ENCODE results near the gene PHACTR2. TPM values are rescaled to one million over a fixed set of nuclear protein-coding genes. Genes with fewer than 3 reads are reported as not detected.
"Not testable (repeated sequence)": the region's sequence is repeated elsewhere in the genome, so short reads cannot be mapped to it uniquely, and the experiment has no call there.

Gene PHACTR2
- total RNA-seq, 4 donors from 2014 or later = 76.2 to 110 (median 98.2) TPM

GRCh38 chr6:143775336-143775735, 97.6 kb downstream of the PHACTR2 start:
- TF ChIP-seq CTCF (IDR thresholded peaks at IDR 0.05) (no peak), EP300 (IDR thresholded peaks at IDR 0.05) (no peak), POLR2A (IDR thresholded peaks at IDR 0.05) (no peak)
- no peak overlapping the region for H3K27ac ChIP-seq
- H3K36me3 ChIP-seq = peaks cover 0 to 28% (median 0%) of the 10 kb centered on the region in 3 donors
- no peak overlapping the region for H3K4me3 ChIP-seq
- H3K9me3 ChIP-seq = no peaks in the 10 kb centered on the region
- peaks cover 0 to 23% (median 0%) of the 10 kb centered on the region in 4 donors for H3K4me1 ChIP-seq
- DNase-seq (ENCODE audit: low spot score in 2 of 2) = no peak
- WGBS, 2 donors = 76 to 83% methylated on average over 6 of the region's 6 CpGs
- H3K27me3 ChIP-seq = no peaks in the 10 kb centered on the region

DNA sequence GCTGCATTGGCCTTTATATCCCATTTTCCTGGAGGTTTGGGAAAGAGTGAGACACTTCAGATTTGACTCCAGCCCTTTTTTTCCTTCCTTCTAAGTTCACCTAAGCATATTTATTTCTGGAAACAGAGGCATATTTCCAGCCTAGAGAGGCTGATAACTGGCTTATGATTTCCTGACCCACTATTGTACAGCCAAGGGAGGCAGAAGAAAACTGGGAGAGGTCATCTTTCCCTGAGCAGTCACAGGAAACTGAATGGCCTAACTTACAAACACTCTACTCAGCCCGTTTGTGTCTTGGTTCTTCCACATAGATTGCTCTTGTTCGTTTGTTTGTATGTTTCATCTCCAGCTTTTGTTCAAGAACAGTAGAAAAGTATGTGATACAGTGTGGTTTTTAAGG, 101.2 kb downstream of the PHACTR2 start:
- no peaks in the 10 kb centered on the region for H3K9me3 ChIP-seq
- H3K4me3 ChIP-seq = no peak overlapping the region
- no peak for DNase-seq (ENCODE audit: low spot score in 2 of 2)
- no peaks in the 10 kb centered on the region for H3K27me3 ChIP-seq
- 61 to 64% methylated on average over 2 of the region's 2 CpGs for WGBS, 2 donors
- peaks cover 0 to 42% (median 0%) of the 10 kb centered on the region in 3 donors for H3K36me3 ChIP-seq
- peaks cover 0 to 14% (median 0%) of the 10 kb centered on the region in 4 donors for H3K4me1 ChIP-seq
- no peak overlapping the region for H3K27ac ChIP-seq
- TF ChIP-seq POLR2A (IDR thresholded peaks at IDR 0.05) (no peak), EP300 (IDR thresholded peaks at IDR 0.05) (no peak), CTCF (IDR thresholded peaks at IDR 0.05) (no peak)

DNA sequence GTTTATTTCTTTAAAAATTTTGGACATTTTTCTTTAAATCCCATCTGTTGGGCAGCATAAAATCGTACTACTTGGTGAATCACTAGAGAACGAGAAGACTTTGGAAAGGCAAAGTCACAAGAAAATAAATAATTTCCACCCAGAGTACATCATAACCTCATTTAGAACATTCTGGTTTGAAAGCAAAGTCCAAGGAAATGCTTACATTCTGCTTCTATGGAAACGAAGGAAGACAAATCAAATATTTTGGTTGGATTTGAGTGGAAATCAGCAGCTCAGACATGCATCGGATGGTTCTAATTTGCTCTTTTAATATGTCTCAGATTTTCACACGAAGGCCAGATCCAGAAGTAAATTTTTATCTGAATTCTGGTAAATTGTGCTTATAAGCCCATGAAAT, 104.7 kb downstream of the PHACTR2 start:
- Histone ChIP-seq H3K36me3 (peaks cover 0 to 60% (median 0%) of the 10 kb centered on the region in 3 donors), H3K27ac (peak overlapping the region in 1 of 4 donors; percentile 13), H3K9me3 (peaks cover 0 to 18% (median 0%) of the 10 kb centered on the region in 4 donors), H3K27me3 (no peaks in the 10 kb centered on the region), H3K4me3 (no peak overlapping the region), H3K4me1 (peaks cover 0 to 5% (median 0%) of the 10 kb centered on the region in 4 donors)
- TF ChIP-seq CTCF (IDR thresholded peaks at IDR 0.05) (no peak), EP300 (IDR thresholded peaks at IDR 0.05) (no peak), POLR2A (IDR thresholded peaks at IDR 0.05) (no peak)
- WGBS, 2 donors = 62 to 65% methylated on average over 5 of the region's 5 CpGs
- DNase-seq (ENCODE audit: low spot score in 2 of 2) = no peak

GRCh38 chr6:143783077-143783476, 105.3 kb downstream of the PHACTR2 start:
- WGBS, 2 donors = 79 to 84% methylated on average over 3 of the region's 3 CpGs
- Histone ChIP-seq H3K27me3 (no peaks in the 10 kb centered on the region), H3K4me3 (no peak overlapping the region), H3K4me1 (peaks cover 0 to 5% (median 0%) of the 10 kb centered on the region in 4 donors), H3K27ac (no peak overlapping the region), H3K36me3 (peaks cover 0 to 56% (median 0%) of the 10 kb centered on the region in 3 donors), H3K9me3 (peaks cover 0 to 18% (median 0%) of the 10 kb centered on the region in 4 donors)
- TF ChIP-seq CTCF (IDR thresholded peaks at IDR 0.05) (no peak), EP300 (IDR thresholded peaks at IDR 0.05) (no peak)
- DNase-seq (ENCODE audit: low spot score in 2 of 2) = no peak

DNA sequence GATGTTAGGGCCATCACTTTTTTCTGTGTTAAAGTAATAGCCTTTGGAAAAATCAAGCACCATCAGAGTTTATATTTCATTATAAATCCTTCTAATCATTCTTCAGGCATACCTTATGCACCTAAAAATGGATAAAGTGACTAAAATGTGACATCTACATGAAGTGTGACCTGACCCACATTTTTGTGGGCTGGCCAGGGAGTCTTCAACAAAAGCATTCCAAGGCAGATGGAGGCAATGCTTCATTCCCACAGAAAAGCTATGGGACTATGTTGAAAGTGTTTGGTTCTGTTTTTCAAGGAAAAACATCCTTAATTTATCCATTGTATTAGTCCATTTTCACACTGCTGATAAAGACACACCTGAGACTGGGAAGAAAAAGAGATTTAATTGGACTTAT, 106.6 kb downstream of the PHACTR2 start:
- Histone ChIP-seq H3K4me1 (peaks cover 0 to 5% (median 0%) of the 10 kb centered on the region in 4 donors), H3K9me3 (peaks cover 0 to 18% (median 0%) of the 10 kb centered on the region in 4 donors), H3K4me3 (no peak overlapping the region), H3K36me3 (peaks cover 0 to 62% (median 0%) of the 10 kb centered on the region in 3 donors), H3K27ac (no peak overlapping the region), H3K27me3 (no peaks in the 10 kb centered on the region)
- no peak for TF ChIP-seq CTCF (IDR thresholded peaks at IDR 0.05)
- TF ChIP-seq POLR2A (IDR thresholded peaks at IDR 0.05) = no peak
- no peak for TF ChIP-seq EP300 (IDR thresholded peaks at IDR 0.05)
- DNase-seq (ENCODE audit: low spot score in 2 of 2) = no peak

DNA sequence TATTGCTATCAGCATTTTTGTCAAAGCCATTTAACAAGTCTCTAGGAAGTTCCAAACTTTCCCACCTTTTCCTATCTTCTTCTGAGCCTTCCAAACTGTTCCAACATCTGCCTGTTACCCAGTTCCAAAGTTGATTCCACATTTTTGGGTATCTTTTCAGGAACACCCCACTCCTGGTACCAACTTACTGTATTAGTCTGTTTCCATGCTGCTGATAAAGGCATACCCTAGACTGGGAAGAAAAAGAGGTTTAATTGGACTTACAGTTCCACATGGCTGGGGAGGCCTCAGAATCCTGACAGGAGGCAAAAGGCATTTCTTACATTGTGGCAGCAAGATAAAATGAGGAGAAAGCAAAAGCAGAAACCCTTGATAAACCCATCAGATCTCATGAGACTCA, 108.6 kb downstream of the PHACTR2 start:
- DNase-seq (ENCODE audit: low spot score in 2 of 2); H3K27ac ChIP-seq; H3K4me1 ChIP-seq; H3K4me3 ChIP-seq; H3K27me3 ChIP-seq: not testable (repeated sequence)
- Histone ChIP-seq H3K36me3 (peaks cover 0 to 70% (median 0%) of the 10 kb centered on the region in 3 donors), H3K9me3 (peaks cover 0 to 18% (median 0%) of the 10 kb centered on the region in 4 donors)

Data from tibial nerve (tissue), 4 donors.